Fibroblast of the aortic adventitia (primary cell): ENCODE measurements around the gene GAPT. TPM values are rescaled to one million over a fixed set of nuclear protein-coding genes. Genes with fewer than 3 reads are reported as not detected.

Experiments used
- DNase-seq: peaks from one replicate; pipeline ENCODE4 v3.0.0-alpha.2; 2010; ENCODE audit warnings: low read depth
- H3K4me3 ChIP-seq: 2 replicates; pipeline ENCODE4 v1.5.1; 2011; ENCODE audit warnings: low read depth, mild to moderate bottlenecking, control low read depth, low read length, moderate library complexity
- total RNA-seq: library from RNA; depleted of rRNA; stranded (reverse); fragments of >200 nt; gene quantifications from 2 replicates; pipeline ENCODE4 v1.2.3, GENCODE V29; 2012; ENCODE audit warnings: low replicate concordance
- TF ChIP-seq, protein P1 (sequence below): IDR thresholded peaks from 2 replicates; pipeline ENCODE4 v1.5.1; 2011; ENCODE audit warnings: mild to moderate bottlenecking, low read length, control low read depth, inconsistent platforms; ENCODE audit not compliant: insufficient read depth

GAPT gene
- total RNA-seq, 1 donor = not detected

DNA sequence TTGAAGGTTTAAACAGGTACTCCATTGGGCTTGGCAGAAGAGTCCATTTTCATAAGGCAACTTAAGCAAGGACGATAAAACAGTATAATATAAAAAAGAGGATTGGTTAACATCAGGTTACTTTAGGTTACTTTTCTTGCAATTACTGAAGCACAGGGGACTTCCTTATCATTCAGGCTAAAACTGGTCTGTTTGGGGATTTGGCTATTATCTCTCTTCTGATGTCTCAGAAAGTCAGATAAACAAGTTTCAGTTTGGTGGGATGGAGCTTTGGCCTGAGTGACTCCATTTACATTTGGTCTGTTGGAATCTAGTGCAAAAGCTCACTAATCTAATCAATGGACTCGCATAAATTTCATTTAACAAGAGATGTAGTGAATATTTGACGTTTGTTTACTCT lies 8.0 kb downstream of the GAPT start:
- TF ChIP-seq, protein P1, sequence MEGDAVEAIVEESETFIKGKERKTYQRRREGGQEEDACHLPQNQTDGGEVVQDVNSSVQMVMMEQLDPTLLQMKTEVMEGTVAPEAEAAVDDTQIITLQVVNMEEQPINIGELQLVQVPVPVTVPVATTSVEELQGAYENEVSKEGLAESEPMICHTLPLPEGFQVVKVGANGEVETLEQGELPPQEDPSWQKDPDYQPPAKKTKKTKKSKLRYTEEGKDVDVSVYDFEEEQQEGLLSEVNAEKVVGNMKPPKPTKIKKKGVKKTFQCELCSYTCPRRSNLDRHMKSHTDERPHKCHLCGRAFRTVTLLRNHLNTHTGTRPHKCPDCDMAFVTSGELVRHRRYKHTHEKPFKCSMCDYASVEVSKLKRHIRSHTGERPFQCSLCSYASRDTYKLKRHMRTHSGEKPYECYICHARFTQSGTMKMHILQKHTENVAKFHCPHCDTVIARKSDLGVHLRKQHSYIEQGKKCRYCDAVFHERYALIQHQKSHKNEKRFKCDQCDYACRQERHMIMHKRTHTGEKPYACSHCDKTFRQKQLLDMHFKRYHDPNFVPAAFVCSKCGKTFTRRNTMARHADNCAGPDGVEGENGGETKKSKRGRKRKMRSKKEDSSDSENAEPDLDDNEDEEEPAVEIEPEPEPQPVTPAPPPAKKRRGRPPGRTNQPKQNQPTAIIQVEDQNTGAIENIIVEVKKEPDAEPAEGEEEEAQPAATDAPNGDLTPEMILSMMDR = no peak
- no peak for DNase-seq
- H3K4me3 ChIP-seq = no peak overlapping the region

DNA sequence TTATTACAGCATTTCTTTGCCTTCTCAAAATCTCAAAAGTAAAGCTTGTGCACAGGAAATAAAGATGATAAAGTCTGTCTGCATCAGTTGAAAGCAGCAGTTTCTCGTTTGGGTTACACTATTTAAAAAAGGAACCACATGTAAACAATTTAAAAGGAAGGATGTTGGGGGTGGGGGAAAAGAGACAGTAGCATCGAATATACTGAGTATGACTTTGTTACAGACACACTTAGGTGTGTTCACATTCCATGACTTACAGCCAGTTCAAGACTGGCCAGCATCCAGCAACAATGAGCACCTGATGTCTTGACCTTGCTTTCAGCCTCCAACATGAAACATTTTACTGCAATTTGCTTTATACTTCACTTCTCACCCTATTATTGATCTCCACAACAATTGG lies 8.7 kb downstream of the GAPT start:
- DNase-seq = no peak
- H3K4me3 ChIP-seq = no peak overlapping the region
- TF ChIP-seq, protein P1 = no peak

- no peak for DNase-seq
- no peak overlapping the region for H3K4me3 ChIP-seq
- TF ChIP-seq, protein P1 = no peak
Measured at GRCh38 chr5:58501778-58502417, 10.7 kb downstream of the GAPT start.

GRCh38 chr5:58503390-58504046 lies 12.3 kb downstream of the GAPT start:
- TF ChIP-seq, protein P1 = no peak
- DNase-seq = no peak
- H3K4me3 ChIP-seq = no peak overlapping the region

- TF ChIP-seq, protein P1 = no peak
- H3K4me3 ChIP-seq = no peak overlapping the region
- no peak for DNase-seq
Measured at GRCh38 chr5:58504766-58505165, 13.5 kb downstream of the GAPT start.

GRCh38 chr5:58505502-58505901 lies 14.3 kb downstream of the GAPT start:
- DNase-seq = no peak
- no peak overlapping the region for H3K4me3 ChIP-seq
- TF ChIP-seq, protein P1 = no peak
